GM19372 (cell line): Measurements from ENCODE around the gene PTPRG.
A peak's percentile ranks its signal among the peaks of the same experiment; 100 is the strongest.
"Not testable (repeated sequence)": the region's sequence is repeated elsewhere in the genome, so short reads cannot be mapped to it uniquely, and the experiment has no call there.

Experiments used
- ATAC-seq: cut with Tn5 transposase; IDR thresholded peaks from one replicate; pipeline ENCODE4 v1.9.1; 2021; ENCODE audit warnings: mild to moderate bottlenecking, low read depth, moderate library complexity; ENCODE audit not compliant: unreplicated experiment

The PTPRG gene

GRCh38 chr3:61812085-61812484 is 250.7 kb downstream of the PTPRG start:
- ATAC-seq: no peak

DNA sequence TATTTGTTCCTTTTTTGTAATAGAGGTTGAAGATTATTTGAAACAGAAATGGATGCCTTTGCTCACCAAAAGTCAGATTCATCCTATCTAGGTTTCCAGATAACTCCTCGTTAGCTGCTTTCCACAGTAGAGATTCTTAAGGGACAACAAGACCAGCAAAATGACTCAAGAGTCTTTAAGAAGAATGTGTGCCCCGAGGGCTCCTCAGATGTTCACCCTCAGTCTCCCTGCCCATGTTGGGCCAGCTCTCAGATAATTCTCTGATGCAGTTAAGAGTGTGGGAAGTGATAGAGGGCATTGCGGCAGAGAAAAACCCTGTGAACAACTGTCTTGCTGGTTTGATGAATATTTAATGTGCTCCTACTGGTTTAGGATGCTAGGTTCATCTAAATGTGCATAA is 251.1 kb downstream of the PTPRG start:
- no peak for ATAC-seq

DNA sequence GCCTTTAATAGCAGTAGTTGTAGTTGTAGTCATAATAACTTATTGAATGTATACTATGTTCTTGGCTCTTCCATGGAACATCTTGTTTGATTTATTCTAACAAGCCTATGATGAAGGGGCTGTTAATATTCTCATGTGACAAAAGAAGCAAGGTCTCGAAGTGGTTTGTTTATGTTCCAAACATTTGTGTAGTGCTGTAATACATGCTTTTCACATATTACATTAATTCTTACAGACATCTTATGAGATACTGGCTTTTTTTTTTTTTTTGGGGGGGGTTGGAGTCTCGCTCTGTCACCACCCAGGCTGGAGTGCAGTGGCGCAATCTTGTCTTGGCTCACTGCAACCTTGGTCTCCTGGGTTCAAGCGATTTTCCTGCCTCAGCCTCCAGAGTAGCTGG is 252.3 kb downstream of the PTPRG start:
- no peak for ATAC-seq

GRCh38 chr3:61814674-61815073 is 253.3 kb downstream of the PTPRG start:
- ATAC-seq: no peak

GRCh38 chr3:61816304-61816703 is 254.9 kb downstream of the PTPRG start:
- not testable (repeated sequence) for ATAC-seq

GRCh38 chr3:61819861-61820260 is 258.5 kb downstream of the PTPRG start:
- ATAC-seq: no peak

GRCh38 chr3:61820306-61820992 is 259.1 kb downstream of the PTPRG start:
- peak; percentile 56 for ATAC-seq

- ATAC-seq: no peak
Measured at GRCh38 chr3:61821823-61822251, 260.5 kb downstream of the PTPRG start.

- ATAC-seq: no peak
Measured at GRCh38 chr3:61822588-61822987, 261.2 kb downstream of the PTPRG start.

- no peak for ATAC-seq
Measured at GRCh38 chr3:61824553-61825135, 263.3 kb downstream of the PTPRG start.

GRCh38 chr3:61826161-61826560 is 264.8 kb downstream of the PTPRG start:
- no peak for ATAC-seq

DNA sequence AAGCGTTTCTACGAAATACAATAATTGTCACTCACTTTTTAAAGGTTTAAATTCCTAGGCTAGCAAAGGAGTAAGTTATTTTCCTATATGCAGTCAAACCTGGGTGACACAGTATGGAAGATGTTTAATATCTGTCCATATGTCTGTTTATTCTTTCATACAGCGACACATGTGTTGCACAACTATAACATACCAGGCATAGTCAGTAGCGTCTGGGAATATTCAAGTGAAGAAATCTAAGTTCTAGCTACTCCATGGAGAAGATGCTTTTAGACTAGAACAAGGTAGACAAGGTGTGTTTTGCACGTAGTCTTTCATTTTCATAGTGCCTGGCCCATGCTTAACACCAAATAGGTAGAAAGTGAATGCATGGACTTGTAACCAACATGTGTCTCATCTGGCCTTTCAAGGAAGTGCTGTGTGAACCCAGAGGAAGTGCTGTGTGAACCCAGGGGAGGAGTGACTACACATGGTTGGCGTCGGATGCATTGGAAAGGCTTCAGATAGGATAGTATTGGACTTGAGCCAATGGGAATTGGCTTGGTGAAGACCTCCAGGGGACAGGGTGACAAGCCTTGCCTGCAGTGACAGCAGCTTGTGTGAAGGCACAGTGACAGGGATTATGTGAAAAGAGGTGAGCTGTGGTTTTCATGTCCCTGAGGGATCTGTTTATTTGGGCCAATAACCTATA is 267.0 kb downstream of the PTPRG start:
- ATAC-seq: no peak

- ATAC-seq: no peak
Measured at GRCh38 chr3:61828880-61829721, 267.7 kb downstream of the PTPRG start.

DNA sequence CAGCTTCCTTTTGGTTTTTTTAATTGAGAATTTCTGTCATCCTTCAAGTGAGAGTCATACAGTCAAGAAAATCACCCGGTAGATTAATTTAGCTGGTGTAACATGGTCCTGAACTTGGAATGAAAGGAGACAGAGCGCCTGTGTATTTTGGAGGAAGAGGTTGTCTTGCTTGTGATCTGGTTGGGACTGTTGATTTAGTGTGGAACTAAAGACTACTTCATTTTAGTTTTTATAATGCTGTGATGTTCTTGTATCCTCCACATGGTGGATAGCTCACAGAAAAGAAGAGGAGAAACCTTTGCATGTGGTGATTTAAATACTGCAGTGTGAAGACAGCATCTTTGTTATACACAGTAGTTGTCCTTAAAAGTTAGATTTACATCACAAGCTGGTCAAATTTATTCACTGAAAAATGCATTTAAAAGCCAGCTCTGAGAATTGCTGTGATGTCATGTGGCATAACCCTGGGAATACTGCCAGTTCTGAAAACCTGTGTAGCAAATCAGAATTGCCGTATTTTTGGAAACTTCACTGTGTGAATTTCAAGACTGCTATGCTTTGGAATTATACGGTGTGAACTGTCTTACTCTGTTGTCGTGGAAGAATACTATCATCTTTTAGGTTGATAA is 268.5 kb downstream of the PTPRG start:
- no peak for ATAC-seq

DNA sequence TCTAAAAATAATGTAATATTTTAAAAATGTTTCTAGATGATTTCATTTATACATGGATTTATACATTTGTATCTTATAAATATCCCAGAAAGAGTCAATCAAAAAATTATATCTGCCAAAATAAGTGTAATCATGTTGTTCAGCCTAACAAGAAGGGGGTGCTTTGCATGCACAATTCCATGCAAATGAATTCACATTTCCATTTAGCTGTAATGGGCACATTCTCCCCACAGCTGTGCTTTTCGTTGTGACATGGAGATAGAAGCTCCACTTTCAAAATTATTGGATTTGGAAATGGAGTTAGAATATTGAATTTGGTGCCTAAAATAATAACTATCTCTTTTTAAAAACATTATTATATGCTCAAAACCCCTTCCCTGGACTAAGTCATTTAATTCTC is 270.6 kb downstream of the PTPRG start:
- ATAC-seq: no peak

GRCh38 chr3:61832375-61833229 is 271.2 kb downstream of the PTPRG start:
- no peak for ATAC-seq

DNA sequence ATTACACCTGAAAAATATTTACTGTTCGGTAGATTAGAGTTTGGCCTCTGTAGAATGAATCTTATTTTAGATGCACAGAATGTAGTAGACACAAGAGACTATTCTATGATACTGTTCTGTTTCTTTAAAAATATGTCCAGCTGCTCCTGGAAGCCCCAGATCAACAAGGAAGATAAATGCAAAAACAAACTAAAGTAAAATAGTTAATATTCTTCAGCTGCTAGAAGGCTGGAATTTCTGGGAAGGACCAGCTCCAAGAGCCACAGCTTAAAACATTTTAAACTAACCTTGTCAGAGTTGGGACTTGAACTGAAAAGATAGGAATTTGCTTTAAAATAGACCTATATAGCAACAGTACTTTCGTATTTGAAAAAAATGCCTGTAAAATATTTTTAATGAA is 277.9 kb downstream of the PTPRG start:
- no peak for ATAC-seq

DNA sequence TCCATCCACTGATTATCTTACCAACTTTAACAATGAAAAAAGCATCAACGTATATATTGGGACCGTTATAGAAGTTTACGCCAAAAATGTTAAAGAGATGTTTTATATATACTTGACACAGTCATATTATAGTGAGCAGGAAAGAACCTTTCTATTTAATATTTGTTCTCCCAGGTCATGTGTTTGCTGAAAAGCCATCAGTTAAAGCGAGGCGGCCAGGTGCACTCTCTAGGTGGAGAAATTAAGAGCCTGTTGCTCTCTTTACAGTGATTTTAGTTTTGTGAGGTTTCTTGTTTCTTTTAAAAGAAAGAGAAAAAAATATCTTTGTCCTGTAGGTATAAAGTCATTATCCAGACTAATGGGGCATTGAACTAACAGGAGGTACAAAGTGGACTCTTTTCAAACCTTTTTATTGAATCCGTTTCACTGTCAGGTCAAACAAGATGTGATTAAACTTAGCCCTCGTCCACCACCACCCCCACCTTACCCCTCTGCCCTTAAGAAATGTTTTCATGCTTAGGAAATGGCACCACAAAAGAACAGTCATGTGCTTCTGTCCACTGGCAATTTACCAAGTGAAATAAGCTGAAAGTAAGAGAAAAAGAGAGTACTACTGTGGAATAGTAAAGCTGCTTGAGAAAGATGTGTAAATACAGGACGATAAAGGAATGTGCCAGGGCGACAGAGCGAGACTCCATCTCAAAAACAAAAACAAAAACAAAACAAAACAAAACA is 279.9 kb downstream of the PTPRG start:
- ATAC-seq: no peak

- no peak for ATAC-seq
Measured at GRCh38 chr3:61841988-61842387, 280.6 kb downstream of the PTPRG start.
